CD4-positive, CD25-positive, alpha-beta regulatory T cell (primary cell): ENCODE data around the gene PTPRT. TPM values are rescaled to one million over a fixed set of nuclear protein-coding genes. Genes with fewer than 3 reads are reported as not detected.

Experiments used
- ATAC-seq, 2 donors: fragments of 150-1000 bp; cut with Tn5 transposase; one replicate each; pipeline ENCODE4 v1.10.0; 2021; ENCODE audit warnings: low read depth in 2 of 2, moderate number of reproducible peaks in 2 of 2, moderate library complexity in 1 of 2
- DNase-seq, 3 donors: peaks; one replicate each; pipeline versions ENCODE4 v3.0.0 to v3.0.0-alpha.2; 2012 to 2022; ENCODE audit warnings: mixed read lengths in 1 of 3
- H3K27ac ChIP-seq: one replicate; pipeline ENCODE4 v1.7.0; 2013; ENCODE audit warnings: mild to moderate bottlenecking, low read length; ENCODE audit not compliant: insufficient read depth, poor library complexity, severe bottlenecking
- H3K27me3 ChIP-seq: one replicate; pipeline ENCODE4 v1.7.0; 2013; ENCODE audit warnings: low read length; ENCODE audit not compliant: control insufficient read depth, insufficient read depth
- H3K36me3 ChIP-seq: one replicate; pipeline ENCODE4 v1.7.0; 2013; ENCODE audit warnings: mild to moderate bottlenecking, low read length, moderate library complexity; ENCODE audit not compliant: control insufficient read depth, insufficient read depth
- H3K4me1 ChIP-seq: 2 replicates; pipeline ENCODE4 v1.7.0; 2013; ENCODE audit warnings: mild to moderate bottlenecking, low read length; ENCODE audit not compliant: insufficient read depth, control insufficient read depth, poor library complexity, severe bottlenecking
- H3K4me3 ChIP-seq: one replicate; pipeline ENCODE4 v1.7.0; 2013; ENCODE audit warnings: low read depth, mild to moderate bottlenecking, low read length, moderate library complexity
- H3K9me3 ChIP-seq, 2 experiments: 1 replicate in 1 of 2; 2 replicates in 1 of 2; pipeline ENCODE4 v1.7.0; 2013; ENCODE audit warnings: low read length in 2 of 2, mild to moderate bottlenecking in 1 of 2, moderate library complexity in 1 of 2; ENCODE audit not compliant: control insufficient read depth in 2 of 2
- H3K27ac Mint-ChIP-seq, 3 donors: one replicate each; pipeline ENCODE4 v1.8.0; 2020 to 2022; ENCODE audit warnings: mild to moderate bottlenecking in 3 of 3, mixed read lengths in 3 of 3, moderate library complexity in 2 of 3
- H3K27me3 Mint-ChIP-seq: one replicate; pipeline ENCODE4 v1.8.0; 2022; ENCODE audit warnings: mild to moderate bottlenecking, mixed read lengths
- H3K36me3 Mint-ChIP-seq: one replicate; pipeline ENCODE4 v1.8.0; 2020; ENCODE audit warnings: mixed read lengths
- H3K4me1 Mint-ChIP-seq, 4 donors: one replicate each; pipeline ENCODE4 v1.8.0; 2020 to 2022; ENCODE audit warnings: mixed read lengths in 4 of 4, mild to moderate bottlenecking in 1 of 4
- H3K4me3 Mint-ChIP-seq, 4 donors: one replicate each; pipeline ENCODE4 v1.8.0; 2020 to 2022; ENCODE audit warnings: mild to moderate bottlenecking in 4 of 4, mixed read lengths in 4 of 4, moderate library complexity in 3 of 4
- H3K9me3 Mint-ChIP-seq, 7 donors: one replicate each; pipeline ENCODE4 v1.8.0; 2020 to 2022; ENCODE audit warnings: mixed read lengths in 7 of 7, mild to moderate bottlenecking in 3 of 7, moderate library complexity in 2 of 7
- polyA plus RNA-seq, 4 donors: library from polyadenylated mRNA; unstranded; fragments of 300-500 nt; fragmentation: Illumina TruSeq; gene quantifications; one replicate each; pipeline ENCODE4 v1.2.3, GENCODE V29; 2021
- total RNA-seq: library from RNA; stranded (reverse); gene quantifications from one replicate; pipeline ENCODE4 v1.2.3, GENCODE V29; 2022

The PTPRT gene
- total and polyA plus RNA-seq, 5 donors from 2014 or later: not detected

DNA sequence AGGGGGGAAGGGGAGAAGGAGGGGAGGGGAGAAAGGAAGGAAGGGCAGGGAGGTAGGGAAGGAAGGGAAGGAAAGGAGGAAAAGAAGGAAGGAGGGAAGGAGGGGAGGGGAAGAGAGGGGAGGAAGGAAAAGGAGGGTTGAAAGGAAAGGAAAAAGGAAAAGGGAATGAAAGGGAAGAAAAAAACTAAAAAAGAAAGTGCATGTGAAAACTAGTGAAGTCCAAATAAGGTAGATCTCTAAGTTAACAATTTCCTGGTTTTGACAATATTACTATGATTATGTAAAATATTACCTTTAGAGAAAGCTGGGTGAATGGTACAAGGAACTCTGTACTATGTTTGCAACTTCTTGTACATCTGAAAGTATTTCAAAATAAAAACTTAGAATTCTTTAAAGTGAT is 132.4 kb downstream of the PTPRT start:
- H3K27ac Mint-ChIP-seq: no peak overlapping the region

DNA sequence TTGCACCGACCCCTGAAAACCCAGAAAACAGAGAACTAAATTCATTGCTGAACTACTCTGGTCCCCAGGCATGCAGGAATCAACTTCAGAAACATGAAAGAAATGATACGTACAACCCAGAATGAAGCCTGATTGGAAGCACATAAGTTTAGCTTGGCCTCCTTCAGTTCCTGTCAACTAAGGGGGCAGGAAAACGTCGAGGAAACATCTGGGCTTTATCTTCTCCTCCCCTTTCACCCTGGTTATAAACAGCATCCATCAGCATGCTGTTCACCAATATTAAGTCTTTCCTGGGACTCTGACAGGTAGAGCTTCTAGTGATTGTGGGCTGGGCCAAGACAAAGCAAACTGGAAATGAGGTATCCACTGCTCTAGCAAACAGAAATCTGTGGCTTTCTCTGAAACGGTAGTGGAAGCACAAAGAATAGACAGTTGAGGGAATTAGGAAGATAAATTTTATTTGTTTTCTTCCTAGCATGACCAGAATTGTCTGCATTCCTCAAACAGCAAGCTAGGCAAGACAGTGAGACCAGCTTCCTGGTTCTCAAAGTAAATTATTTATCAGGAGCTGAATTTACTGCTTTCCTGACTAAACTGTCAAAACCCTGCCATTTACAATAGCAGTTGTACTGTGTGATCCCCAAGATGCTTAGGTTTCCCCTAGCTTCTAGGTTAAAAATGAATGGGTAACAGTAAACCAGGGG is 134.4 kb downstream of the PTPRT start:
- Mint-ChIP-seq H3K27me3 (peaks cover 9% of the 10 kb centered on the region), H3K36me3 (no peaks in the 10 kb centered on the region), H3K27ac (no peak overlapping the region), H3K4me3 (no peak overlapping the region), H3K9me3 (peaks cover 0 to 5% (median 0%) of the 10 kb centered on the region in 7 donors), H3K4me1 (no peaks in the 10 kb centered on the region)
- no peaks in the 10 kb centered on the region for H3K4me1 ChIP-seq
- H3K4me3 ChIP-seq: no peak overlapping the region
- H3K27me3 ChIP-seq: no peaks in the 10 kb centered on the region
- ATAC-seq (no peak), DNase-seq (no peak)
- H3K27ac ChIP-seq: no peak overlapping the region
- H3K9me3 ChIP-seq: no peaks in the 10 kb centered on the region
- H3K36me3 ChIP-seq: no peaks in the 10 kb centered on the region

More for the DNA sequence above, 132.4 kb downstream of the PTPRT start:
- no peak for DNase-seq
- Histone ChIP-seq H3K27me3 (no peaks in the 10 kb centered on the region), H3K9me3 (no peaks in the 10 kb centered on the region), H3K4me3 (no peak overlapping the region), H3K27ac (no peak overlapping the region), H3K36me3 (no peaks in the 10 kb centered on the region), H3K4me1 (no peaks in the 10 kb centered on the region)
- Mint-ChIP-seq H3K4me3 (no peak overlapping the region), H3K27me3 (peaks cover 9% of the 10 kb centered on the region), H3K4me1 (no peaks in the 10 kb centered on the region), H3K36me3 (no peaks in the 10 kb centered on the region), H3K9me3 (peaks cover 0 to 5% (median 0%) of the 10 kb centered on the region in 7 donors)
- no peak for ATAC-seq

DNA sequence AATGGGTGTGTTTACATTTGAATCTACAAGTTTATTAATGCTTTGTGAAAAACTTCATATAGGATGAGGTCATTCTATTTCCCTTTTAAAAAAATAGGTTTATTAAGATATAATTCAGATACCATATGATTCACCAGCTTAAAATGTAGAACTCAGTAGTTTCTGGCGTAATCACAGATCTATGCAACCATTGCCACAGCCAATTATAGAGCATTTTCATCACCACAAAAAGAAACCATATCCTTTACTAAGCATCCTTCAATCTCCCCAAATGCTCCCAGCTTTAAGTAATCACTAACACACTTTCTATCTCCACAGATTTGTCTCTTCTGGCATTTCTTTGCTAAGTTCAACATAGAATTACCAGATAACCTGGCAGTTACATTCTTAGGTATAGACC is 137.2 kb downstream of the PTPRT start:
- peaks cover 0 to 7% (median 1%) of the 10 kb centered on the region in 7 donors for H3K9me3 Mint-ChIP-seq
- no peak overlapping the region for H3K27ac Mint-ChIP-seq
- no peaks in the 10 kb centered on the region for H3K4me1 ChIP-seq
- H3K4me1 Mint-ChIP-seq: no peaks in the 10 kb centered on the region
- DNase-seq (no peak), ATAC-seq (no peak)
- H3K36me3 Mint-ChIP-seq: no peaks in the 10 kb centered on the region
- H3K27me3 Mint-ChIP-seq: peaks cover 9% of the 10 kb centered on the region
- H3K4me3 ChIP-seq: no peak overlapping the region
- H3K36me3 ChIP-seq: no peaks in the 10 kb centered on the region
- H3K9me3 ChIP-seq: no peaks in the 10 kb centered on the region
- H3K4me3 Mint-ChIP-seq: no peak overlapping the region
- H3K27me3 ChIP-seq: no peaks in the 10 kb centered on the region
- no peak overlapping the region for H3K27ac ChIP-seq

DNA sequence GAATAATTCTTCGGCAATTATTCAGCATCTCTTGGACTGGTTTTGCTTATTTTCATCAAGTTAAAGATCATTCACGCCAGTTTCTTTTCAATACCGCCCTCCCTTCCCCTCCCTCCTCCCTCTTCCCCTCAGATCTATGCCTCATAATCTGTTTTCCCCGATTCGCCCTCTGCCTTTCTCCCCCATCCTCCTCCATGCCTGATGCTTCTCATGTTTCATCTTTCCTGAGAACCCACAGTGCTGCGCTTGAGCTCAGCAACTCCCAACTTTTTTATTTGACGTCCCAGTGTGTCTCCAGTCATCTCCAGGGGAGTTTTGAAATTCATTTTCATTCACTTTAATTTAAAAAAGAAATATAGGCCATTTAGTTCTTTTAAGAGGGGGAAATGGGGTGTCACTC is 142.7 kb downstream of the PTPRT start:
- H3K27ac Mint-ChIP-seq: no peak overlapping the region
- no peak overlapping the region for H3K4me3 ChIP-seq

DNA sequence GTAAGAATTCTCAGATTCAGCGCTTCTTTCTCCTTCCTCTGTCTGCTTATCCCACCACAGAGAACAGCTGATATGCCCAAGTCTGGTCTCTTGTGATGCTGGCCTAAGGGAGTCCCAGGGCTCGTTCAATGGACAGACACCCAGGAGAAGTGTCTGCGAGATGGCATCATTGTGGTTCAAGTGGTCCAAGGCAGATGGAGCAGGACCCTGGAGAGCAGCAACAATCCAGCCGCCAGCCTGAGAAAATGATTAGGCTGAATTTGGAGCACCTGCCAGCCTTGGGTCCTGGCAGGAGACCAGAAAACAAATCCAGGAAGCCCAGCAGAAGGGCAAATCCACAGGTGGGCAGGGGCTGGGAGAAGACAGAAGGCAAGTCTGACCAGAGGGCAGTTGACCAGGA is 145.8 kb downstream of the PTPRT start:
- Mint-ChIP-seq H3K4me3 (no peak overlapping the region), H3K4me1 (no peaks in the 10 kb centered on the region), H3K27me3 (no peaks in the 10 kb centered on the region), H3K36me3 (no peaks in the 10 kb centered on the region), H3K9me3 (peaks cover 0 to 7% (median 2%) of the 10 kb centered on the region in 7 donors), H3K27ac (no peak overlapping the region)
- no peak overlapping the region for H3K4me3 ChIP-seq
- H3K27ac ChIP-seq: no peak overlapping the region
- H3K9me3 ChIP-seq: no peaks in the 10 kb centered on the region
- DNase-seq (no peak), ATAC-seq (no peak)
- H3K4me1 ChIP-seq: no peaks in the 10 kb centered on the region
- H3K36me3 ChIP-seq: no peaks in the 10 kb centered on the region
- H3K27me3 ChIP-seq: no peaks in the 10 kb centered on the region

More for the DNA sequence above, 142.7 kb downstream of the PTPRT start:
- no peak for ATAC-seq
- no peaks in the 10 kb centered on the region for H3K9me3 ChIP-seq
- no peak overlapping the region for H3K27ac ChIP-seq
- Mint-ChIP-seq H3K4me3 (no peak overlapping the region), H3K4me1 (no peaks in the 10 kb centered on the region), H3K27me3 (no peaks in the 10 kb centered on the region), H3K9me3 (peaks cover 0 to 6% (median 3%) of the 10 kb centered on the region in 7 donors), H3K36me3 (no peaks in the 10 kb centered on the region)
- H3K36me3 ChIP-seq: no peaks in the 10 kb centered on the region
- DNase-seq: no peak
- H3K27me3 ChIP-seq: no peaks in the 10 kb centered on the region
- H3K4me1 ChIP-seq: no peaks in the 10 kb centered on the region

DNA sequence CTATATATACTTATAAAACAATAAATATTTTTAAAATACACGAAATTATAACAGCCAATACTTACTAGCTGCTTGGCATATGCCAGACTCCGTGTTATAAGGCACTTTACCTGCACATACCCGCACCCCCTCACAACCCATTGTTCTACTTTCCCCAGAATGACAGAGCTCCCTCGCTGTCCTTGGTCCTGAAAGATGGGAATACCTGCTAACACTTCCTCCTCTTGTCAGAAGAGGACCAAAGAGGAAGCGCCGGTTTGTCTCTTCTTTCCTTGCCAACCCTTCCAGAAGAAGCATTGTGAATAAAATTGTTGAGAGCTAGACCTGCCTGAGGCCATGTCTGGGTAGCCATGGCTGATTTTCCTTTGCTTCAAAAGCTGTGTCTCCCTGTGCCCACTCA is 149.3 kb downstream of the PTPRT start:
- no peaks in the 10 kb centered on the region for H3K9me3 ChIP-seq
- H3K27ac Mint-ChIP-seq: no peak overlapping the region
- no peaks in the 10 kb centered on the region for H3K27me3 Mint-ChIP-seq
- H3K36me3 ChIP-seq: no peaks in the 10 kb centered on the region
- no peak overlapping the region for H3K4me3 Mint-ChIP-seq
- no peaks in the 10 kb centered on the region for H3K36me3 Mint-ChIP-seq
- no peak overlapping the region for H3K27ac ChIP-seq
- no peaks in the 10 kb centered on the region for H3K27me3 ChIP-seq
- ATAC-seq: no peak
- H3K9me3 Mint-ChIP-seq: peaks cover 0 to 5% (median 0%) of the 10 kb centered on the region in 7 donors
- no peaks in the 10 kb centered on the region for H3K4me1 Mint-ChIP-seq
- no peaks in the 10 kb centered on the region for H3K4me1 ChIP-seq
- DNase-seq: peak in 1 of 3 donors; percentile 0
- no peak overlapping the region for H3K4me3 ChIP-seq

DNA sequence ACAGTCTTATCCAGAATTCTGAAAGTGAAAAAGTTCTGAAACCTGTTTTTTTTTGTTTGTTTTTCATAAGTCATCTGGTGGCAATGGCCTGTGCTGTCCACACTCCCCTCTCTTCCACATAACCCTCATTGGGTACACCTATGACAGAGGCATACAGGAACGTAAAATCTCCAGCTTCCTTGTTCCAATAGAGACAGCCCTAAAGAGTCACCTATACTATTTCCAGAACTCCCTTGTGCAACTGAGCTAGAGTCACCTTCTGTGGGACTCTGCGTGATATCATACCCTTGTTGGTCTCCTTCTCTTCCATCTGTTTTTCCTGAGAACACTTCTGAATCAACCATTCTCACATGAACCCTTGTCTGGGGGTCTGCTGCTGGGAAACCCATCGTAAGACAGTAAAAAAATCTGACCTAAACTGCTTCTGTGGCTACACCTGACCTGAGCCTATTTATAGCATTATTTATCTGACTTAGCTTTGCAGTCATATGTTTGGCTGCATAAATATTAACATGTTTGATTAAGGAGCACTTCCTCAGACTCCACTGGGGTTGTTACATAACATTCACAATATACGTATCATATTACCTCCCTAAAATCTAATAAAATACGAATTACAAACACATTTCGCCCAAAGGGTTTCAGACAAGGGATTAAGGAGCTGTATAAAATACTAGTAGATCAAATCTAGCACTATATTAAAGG is 151.9 kb downstream of the PTPRT start:
- no peak for ATAC-seq
- H3K27me3 Mint-ChIP-seq: no peaks in the 10 kb centered on the region
- H3K36me3 Mint-ChIP-seq: no peaks in the 10 kb centered on the region
- H3K4me1 ChIP-seq: no peaks in the 10 kb centered on the region
- H3K27me3 ChIP-seq: no peaks in the 10 kb centered on the region
- no peaks in the 10 kb centered on the region for H3K9me3 ChIP-seq
- peaks cover 0 to 4% (median 0%) of the 10 kb centered on the region in 7 donors for H3K9me3 Mint-ChIP-seq
- H3K4me3 Mint-ChIP-seq: no peak overlapping the region
- no peak overlapping the region for H3K4me3 ChIP-seq
- H3K4me1 Mint-ChIP-seq: no peaks in the 10 kb centered on the region
- no peak overlapping the region for H3K27ac ChIP-seq
- DNase-seq: no peak
- no peaks in the 10 kb centered on the region for H3K36me3 ChIP-seq
- H3K27ac Mint-ChIP-seq: no peak overlapping the region
